Ecto neural progenitor cell (in vitro differentiated cells): ENCODE measurements around the gene DNAH5.
A peak's percentile ranks its signal among the peaks of the same experiment; 100 is the strongest.

Experiments
- DNase-seq: peaks from one replicate; pipeline ENCODE4 v3.0.0-alpha.2; 2018; ENCODE audit warnings: low spot score

Gene DNAH5

GRCh38 chr5:13934921-13935320, 9.6 kb downstream of the DNAH5 start:
- no peak for DNase-seq

GRCh38 chr5:13934125-13934524, 10.4 kb downstream of the DNAH5 start:
- DNase-seq: no peak

- DNase-seq: no peak
These were observed 11.9 kb downstream of the DNAH5 start for GRCh38 chr5:13932561-13932960.

GRCh38 chr5:13932011-13932410, 12.5 kb downstream of the DNAH5 start:
- DNase-seq: no peak

- DNase-seq: no peak
These were observed 13.8 kb downstream of the DNAH5 start for GRCh38 chr5:13930541-13931171.

GRCh38 chr5:13926731-13927130, 17.8 kb downstream of the DNAH5 start:
- no peak for DNase-seq

GRCh38 chr5:13921578-13921977, 22.9 kb downstream of the DNAH5 start:
- no peak for DNase-seq

GRCh38 chr5:13919786-13920185, 24.7 kb downstream of the DNAH5 start:
- DNase-seq: no peak

GRCh38 chr5:13919087-13919486, 25.4 kb downstream of the DNAH5 start:
- no peak for DNase-seq

- DNase-seq: no peak
These were observed 27.4 kb downstream of the DNAH5 start for GRCh38 chr5:13917061-13917460.

- DNase-seq: no peak
These were observed 30.5 kb downstream of the DNAH5 start for GRCh38 chr5:13913962-13914361.

- DNase-seq: no peak
These were observed 33.7 kb downstream of the DNAH5 start for GRCh38 chr5:13910637-13911288.

GRCh38 chr5:13910201-13910600, 34.3 kb downstream of the DNAH5 start:
- no peak for DNase-seq

GRCh38 chr5:13909271-13909670, 35.2 kb downstream of the DNAH5 start:
- no peak for DNase-seq

GRCh38 chr5:13898569-13898968, 45.9 kb downstream of the DNAH5 start:
- no peak for DNase-seq

GRCh38 chr5:13878357-13878756, 66.1 kb downstream of the DNAH5 start:
- no peak for DNase-seq

- DNase-seq: peak; percentile 67
These were observed 77.7 kb downstream of the DNAH5 start for GRCh38 chr5:13866792-13867191.

GRCh38 chr5:13865312-13865711, 79.2 kb downstream of the DNAH5 start:
- DNase-seq: no peak

- no peak for DNase-seq
These were observed 84.3 kb downstream of the DNAH5 start for GRCh38 chr5:13860146-13860545.

- DNase-seq: no peak
These were observed 85.0 kb downstream of the DNAH5 start for GRCh38 chr5:13859270-13860065.

- DNase-seq: no peak
These were observed 101.2 kb downstream of the DNAH5 start for GRCh38 chr5:13843175-13843846.

- no peak for DNase-seq
These were observed 111.0 kb downstream of the DNAH5 start for GRCh38 chr5:13833440-13833839.

GRCh38 chr5:13831351-13831750, 113.1 kb downstream of the DNAH5 start:
- DNase-seq: no peak
